Peyer's patch (tissue), 4 donors: ENCODE measurements around the gene CASQ1.

Experiments
- CTCF ChIP-seq, 6 experiments: fragments of 450-650 bp in 4 of 6; fragments of 200-600 bp in 2 of 6; sonication (generic) in 1 of 6; IDR thresholded peaks; one replicate each; pipeline ENCODE4 v1.5.1; 2017 to 2019; ENCODE audit warnings: antibody characterized with exemption in 6 of 6, mild to moderate bottlenecking in 3 of 6, moderate library complexity in 1 of 6
- POLR2A ChIP-seq, 2 donors: fragments of 450-650 bp; IDR thresholded peaks; one replicate each; pipeline ENCODE4 v1.5.1; 2017; ENCODE audit warnings: antibody characterized with exemption in 2 of 2, mild to moderate bottlenecking in 2 of 2, moderate library complexity in 2 of 2

DNA sequence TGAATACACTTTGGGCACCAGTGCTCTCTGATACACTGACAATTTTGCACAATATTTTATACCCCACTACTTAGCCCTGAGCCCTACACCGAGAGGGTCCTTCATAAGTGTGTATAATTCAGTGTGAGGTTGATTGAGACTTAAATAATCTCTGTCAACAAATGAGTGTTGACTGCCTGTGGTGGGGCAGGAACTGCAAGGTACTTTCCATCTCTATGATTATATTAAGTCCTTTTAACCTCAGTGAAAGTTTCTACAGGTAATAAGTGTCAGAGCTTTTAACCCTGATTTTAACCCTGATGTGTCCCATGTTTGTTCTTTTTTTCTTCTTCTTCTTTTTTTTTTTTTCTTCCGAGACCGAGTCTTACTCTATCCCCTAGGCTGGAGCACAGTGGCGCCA, 5.8 kb downstream of the CASQ1 start:
- TF ChIP-seq CTCF (IDR thresholded peaks at IDR 0.05) (no peak), POLR2A (IDR thresholded peaks at IDR 0.05) (no peak)
